Cardiac fibroblast (primary cell): ENCODE data around the gene WDR77.

ENCODE experiments used
- DNase-seq, 2 donors: peaks; one replicate each; pipeline versions ENCODE4 v3.0.0 to v3.0.0-alpha.2; 2010; ENCODE audit warnings: low read depth in 2 of 2
- H3K4me3 ChIP-seq, 2 donors: replicated peaks in 1 of 2; 1 replicate in 1 of 2; 2 replicates in 1 of 2; pipeline ENCODE4 v1.5.1; 2011; ENCODE audit warnings: low read depth in 2 of 2, low read length in 2 of 2, mild to moderate bottlenecking in 2 of 2, moderate library complexity in 1 of 2
- CTCF ChIP-seq: IDR thresholded peaks from one replicate; pipeline ENCODE4 v1.5.1; 2011; ENCODE audit warnings: low read depth, mild to moderate bottlenecking, low read length, inconsistent platforms

Gene WDR77

GRCh38 chr1:111467865-111468716 lies 19.0 kb upstream of the WDR77 start:
- H3K4me3 ChIP-seq: no peak overlapping the region
- no peak for DNase-seq
- TF ChIP-seq CTCF: no peak

GRCh38 chr1:111466480-111466879 lies 17.4 kb upstream of the WDR77 start:
- no peak for TF ChIP-seq CTCF
- H3K4me3 ChIP-seq: no peak overlapping the region
- DNase-seq: no peak

GRCh38 chr1:111465754-111466153 lies 16.7 kb upstream of the WDR77 start:
- no peak for TF ChIP-seq CTCF
- DNase-seq: no peak
- no peak overlapping the region for H3K4me3 ChIP-seq

- no peak overlapping the region for H3K4me3 ChIP-seq
- peak; percentile 42 for DNase-seq
Observed at GRCh38 chr1:111463029-111463683, 14.1 kb upstream of the WDR77 start.

GRCh38 chr1:111462370-111463028 lies 13.4 kb upstream of the WDR77 start:
- DNase-seq: no peak
- no peak for TF ChIP-seq CTCF

More at GRCh38 chr1:111463029-111463683, 14.1 kb upstream of the WDR77 start:
- no peak for TF ChIP-seq CTCF

GRCh38 chr1:111461765-111462164 lies 12.7 kb upstream of the WDR77 start:
- H3K4me3 ChIP-seq: no peak overlapping the region
- DNase-seq: no peak
- TF ChIP-seq CTCF: no peak

More at GRCh38 chr1:111462370-111463028, 13.4 kb upstream of the WDR77 start:
- no peak overlapping the region for H3K4me3 ChIP-seq
